Keratinocyte (primary cell): ENCODE measurements around the gene FGD1.
"Not testable (repeated sequence)": the region's sequence is repeated elsewhere in the genome, so short reads cannot be mapped to it uniquely, and the experiment has no call there.

Experiments used
- EZH2 ChIP-seq: IDR thresholded peaks from one replicate; pipeline ENCODE4 v1.6.1; 2012; ENCODE audit warnings: inconsistent platforms, mild to moderate bottlenecking, low read length, moderate library complexity
- TF ChIP-seq, protein P1 (sequence below), 3 experiments: IDR thresholded peaks in 1 of 3; conservative IDR thresholded peaks in 1 of 3; optimal IDR thresholded peaks in 1 of 3; 2 replicates in 2 of 3; 3 replicates in 1 of 3; pipeline versions ENCODE3 to v1.5.1; 2011; ENCODE audit warnings: low read length in 3 of 3, mild to moderate bottlenecking in 3 of 3, moderate library complexity in 2 of 3, control low read depth in 1 of 3, inconsistent platforms in 1 of 3; ENCODE audit not compliant: insufficient read depth in 2 of 3; ENCODE audit errors: extremely low read depth in 1 of 3

DNA sequence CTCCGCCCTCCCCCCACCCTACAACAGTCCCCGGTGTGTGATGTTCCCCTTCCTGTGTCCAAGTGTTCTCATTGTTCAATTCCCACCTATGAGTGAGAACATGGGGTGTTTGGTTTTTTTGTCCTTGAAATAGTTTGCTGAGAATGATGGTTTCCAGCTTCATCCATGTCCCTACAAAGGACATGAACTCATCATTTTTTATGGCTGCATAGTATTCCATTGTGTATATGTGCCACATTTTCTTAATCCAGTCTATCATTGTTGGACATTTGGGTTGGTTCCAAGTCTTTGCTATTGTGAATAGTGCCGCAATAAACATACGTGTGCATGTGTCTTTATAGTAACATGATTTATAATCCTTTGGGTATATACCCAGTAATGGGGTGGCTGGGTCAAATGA is 46.2 kb upstream of the FGD1 start:
- TF ChIP-seq, protein P1, sequence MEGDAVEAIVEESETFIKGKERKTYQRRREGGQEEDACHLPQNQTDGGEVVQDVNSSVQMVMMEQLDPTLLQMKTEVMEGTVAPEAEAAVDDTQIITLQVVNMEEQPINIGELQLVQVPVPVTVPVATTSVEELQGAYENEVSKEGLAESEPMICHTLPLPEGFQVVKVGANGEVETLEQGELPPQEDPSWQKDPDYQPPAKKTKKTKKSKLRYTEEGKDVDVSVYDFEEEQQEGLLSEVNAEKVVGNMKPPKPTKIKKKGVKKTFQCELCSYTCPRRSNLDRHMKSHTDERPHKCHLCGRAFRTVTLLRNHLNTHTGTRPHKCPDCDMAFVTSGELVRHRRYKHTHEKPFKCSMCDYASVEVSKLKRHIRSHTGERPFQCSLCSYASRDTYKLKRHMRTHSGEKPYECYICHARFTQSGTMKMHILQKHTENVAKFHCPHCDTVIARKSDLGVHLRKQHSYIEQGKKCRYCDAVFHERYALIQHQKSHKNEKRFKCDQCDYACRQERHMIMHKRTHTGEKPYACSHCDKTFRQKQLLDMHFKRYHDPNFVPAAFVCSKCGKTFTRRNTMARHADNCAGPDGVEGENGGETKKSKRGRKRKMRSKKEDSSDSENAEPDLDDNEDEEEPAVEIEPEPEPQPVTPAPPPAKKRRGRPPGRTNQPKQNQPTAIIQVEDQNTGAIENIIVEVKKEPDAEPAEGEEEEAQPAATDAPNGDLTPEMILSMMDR (optimal IDR thresholded peaks at IDR 0.05 in 1 of 3, IDR thresholded peaks at IDR 0.05 in 1 of 3, conservative IDR thresholded peaks at IDR 0.05 in 1 of 3; ENCODE audit: extremely low read depth in 1 of 3, insufficient read depth in 2 of 3, low read length in 3 of 3) = not testable (repeated sequence)
- not testable (repeated sequence) for TF ChIP-seq EZH2
